Stomach (tissue), 9 donors: ENCODE results near the gene EYA3. TPM values are rescaled to one million over a fixed set of nuclear protein-coding genes. Genes with fewer than 3 reads are reported as not detected.

Experiments
- DNase-seq, 2 donors: peaks; one replicate each; pipeline versions ENCODE4 v3.0.0 to v3.0.0-alpha.2; 2013 to 2019
- H3K27ac ChIP-seq, 5 donors: fragments of 200-600 bp in 4 of 5; sonication (generic) in 4 of 5; one replicate each; pipeline ENCODE4 v1.5.1; 2013 to 2019; ENCODE audit warnings: mild to moderate bottlenecking in 1 of 5, moderate library complexity in 1 of 5
- H3K27me3 ChIP-seq, 3 donors: fragments of 200-600 bp; sonication (generic); one replicate each; pipeline ENCODE4 v1.5.1; 2017 to 2019; ENCODE audit warnings: mixed run types in 1 of 3
- H3K36me3 ChIP-seq, 4 donors: fragments of 200-600 bp; sonication (generic); 1 replicate in 3 of 4; 2 replicates in 1 of 4; pipeline ENCODE4 v1.5.1; 2016 to 2019
- H3K4me1 ChIP-seq, 4 donors: fragments of 200-600 bp; sonication (generic); one replicate each; pipeline ENCODE4 v1.5.1; 2016 to 2019
- H3K4me3 ChIP-seq, 4 donors: fragments of 200-600 bp; sonication (generic) in 3 of 4; one replicate each; pipeline ENCODE4 v1.5.1; 2016 to 2019; ENCODE audit warnings: mild to moderate bottlenecking in 1 of 4
- H3K9me3 ChIP-seq, 4 donors: fragments of 200-600 bp; sonication (generic); one replicate each; pipeline ENCODE4 v1.5.1; 2016 to 2019
- EP300 ChIP-seq: sonication (generic); formaldehyde crosslinking; IDR thresholded peaks from one replicate; pipeline ENCODE4 v1.6.1; 2017; ENCODE audit warnings: antibody characterized with exemption
- POLR2A ChIP-seq, 4 donors: fragments of 450-650 bp; IDR thresholded peaks; one replicate each; pipeline ENCODE4 v1.6.1; 2016; ENCODE audit warnings: antibody characterized with exemption in 4 of 4, control low read depth in 2 of 4, mild to moderate bottlenecking in 1 of 4, moderate library complexity in 1 of 4
- POLR2AphosphoS5 ChIP-seq, 3 donors: sonication (generic); formaldehyde crosslinking; IDR thresholded peaks; one replicate each; pipeline ENCODE4 v1.6.1; 2016; ENCODE audit warnings: antibody characterized with exemption in 3 of 3
- WGBS, 5 donors: extraction: QIAGEN DNeasy Blood & Tissue Kit in 3 of 5; methylation state at CpG; one replicate each; pipeline versions ENCODE4 v1.1.5 to v1.1.7; 2013 to 2018; 5-methylcytosine and 5-hydroxymethylcytosine counted together
- intact Hi-C: fragments of 100-400 bp; cut with DNase I; formaldehyde crosslinking; loops from one replicate; pipeline ENCODE4 v1.15.1; 2023; ENCODE audit warnings: low total_unique reads
- polyA plus RNA-seq, 3 donors: library from polyadenylated mRNA; stranded (reverse); fragments of 200-250 nt; gene quantifications; one replicate each; pipeline ENCODE4 v1.2.3, GENCODE V29; 2013
- total RNA-seq, 5 donors: library from RNA; depleted of rRNA; stranded (reverse); fragments of >200 nt; gene quantifications; one replicate each; pipeline versions ENCODE4 v1.1.0 to v1.2.3, GENCODE V29; 2014 to 2016
- TF ChIP-seq, protein P1 (sequence below), 7 experiments: fragments of 450-650 bp in 4 of 7; fragments of 200-600 bp in 3 of 7; sonication (generic) in 3 of 7; IDR thresholded peaks; one replicate each; pipeline ENCODE4 v1.5.1; 2016 to 2019; ENCODE audit warnings: antibody characterized with exemption in 7 of 7, control low read depth in 2 of 7, mild to moderate bottlenecking in 1 of 7
- donor health status: healthy with polysubstance abuse.
- donor health status: Bipolar disorder and iron deficiency.
- donor health status: healthy.

Gene EYA3
- total and polyA plus RNA-seq, 8 donors, result 2.9 to 38.2 (median 12.5) TPM

GRCh38 chr1:27994060-27994459 lies 94.3 kb downstream of the EYA3 start:
- DNase-seq, result no peak
- peaks cover 39 to 100% (median 100%) of the 10 kb centered on the region in 4 donors for H3K36me3 ChIP-seq
- H3K27me3 ChIP-seq, result no peaks in the 10 kb centered on the region
- intact Hi-C loops, result no loop called here
- H3K4me3 ChIP-seq, result no peak overlapping the region
- TF ChIP-seq POLR2AphosphoS5 (IDR thresholded peaks at IDR 0.05) (no peak), EP300 (no peak), POLR2A (IDR thresholded peaks at IDR 0.05) (no peak)
- TF ChIP-seq, protein P1, sequence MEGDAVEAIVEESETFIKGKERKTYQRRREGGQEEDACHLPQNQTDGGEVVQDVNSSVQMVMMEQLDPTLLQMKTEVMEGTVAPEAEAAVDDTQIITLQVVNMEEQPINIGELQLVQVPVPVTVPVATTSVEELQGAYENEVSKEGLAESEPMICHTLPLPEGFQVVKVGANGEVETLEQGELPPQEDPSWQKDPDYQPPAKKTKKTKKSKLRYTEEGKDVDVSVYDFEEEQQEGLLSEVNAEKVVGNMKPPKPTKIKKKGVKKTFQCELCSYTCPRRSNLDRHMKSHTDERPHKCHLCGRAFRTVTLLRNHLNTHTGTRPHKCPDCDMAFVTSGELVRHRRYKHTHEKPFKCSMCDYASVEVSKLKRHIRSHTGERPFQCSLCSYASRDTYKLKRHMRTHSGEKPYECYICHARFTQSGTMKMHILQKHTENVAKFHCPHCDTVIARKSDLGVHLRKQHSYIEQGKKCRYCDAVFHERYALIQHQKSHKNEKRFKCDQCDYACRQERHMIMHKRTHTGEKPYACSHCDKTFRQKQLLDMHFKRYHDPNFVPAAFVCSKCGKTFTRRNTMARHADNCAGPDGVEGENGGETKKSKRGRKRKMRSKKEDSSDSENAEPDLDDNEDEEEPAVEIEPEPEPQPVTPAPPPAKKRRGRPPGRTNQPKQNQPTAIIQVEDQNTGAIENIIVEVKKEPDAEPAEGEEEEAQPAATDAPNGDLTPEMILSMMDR (IDR thresholded peaks at IDR 0.05), result no peak
- H3K4me1 ChIP-seq, result peaks cover 0 to 10% (median 0%) of the 10 kb centered on the region in 4 donors
- H3K27ac ChIP-seq, result peak overlapping the region in 1 of 5 donors; percentile 50
- no peaks in the 10 kb centered on the region for H3K9me3 ChIP-seq
- WGBS, 5 donors, result 63 to 84% (median 68%) methylated on average over 1 of the region's 1 CpG

GRCh38 chr1:27993241-27993640 lies 95.2 kb downstream of the EYA3 start:
- intact Hi-C loops, result no loop called here
- Histone ChIP-seq H3K9me3 (no peaks in the 10 kb centered on the region), H3K36me3 (peaks cover 38 to 100% (median 100%) of the 10 kb centered on the region in 4 donors), H3K27me3 (no peaks in the 10 kb centered on the region), H3K4me1 (peaks cover 0 to 10% (median 0%) of the 10 kb centered on the region in 4 donors), H3K4me3 (no peak overlapping the region), H3K27ac (peak overlapping the region in 1 of 5 donors; percentile 50)
- DNase-seq, result no peak
- 57 to 80% (median 71%) methylated on average over 3 of the region's 3 CpGs for WGBS, 5 donors
- no peak for TF ChIP-seq POLR2A (IDR thresholded peaks at IDR 0.05)
- TF ChIP-seq POLR2AphosphoS5 (IDR thresholded peaks at IDR 0.05), result no peak
- TF ChIP-seq, protein P1 (IDR thresholded peaks at IDR 0.05), result no peak
- TF ChIP-seq EP300, result no peak

GRCh38 chr1:27992276-27992675 lies 96.1 kb downstream of the EYA3 start:
- peak in 1 of 2 donors; percentile 36 for DNase-seq

GRCh38 chr1:27990920-27991537 lies 97.4 kb downstream of the EYA3 start:
- no peak overlapping the region for H3K4me3 ChIP-seq
- 87 to 93% (median 90%) methylated on average over 3 of the region's 3 CpGs for WGBS, 5 donors
- DNase-seq, result no peak
- H3K9me3 ChIP-seq, result no peaks in the 10 kb centered on the region
- intact Hi-C loops, result no loop called here
- peaks cover 36 to 99% (median 97%) of the 10 kb centered on the region in 4 donors for H3K36me3 ChIP-seq
- no peak for TF ChIP-seq EP300
- TF ChIP-seq POLR2AphosphoS5 (IDR thresholded peaks at IDR 0.05), result no peak
- no peak for TF ChIP-seq POLR2A (IDR thresholded peaks at IDR 0.05)
- TF ChIP-seq, protein P1 (IDR thresholded peaks at IDR 0.05), result no peak
- H3K4me1 ChIP-seq, result peaks cover 0 to 10% (median 0%) of the 10 kb centered on the region in 4 donors
- H3K27me3 ChIP-seq, result no peaks in the 10 kb centered on the region
- H3K27ac ChIP-seq, result no peak overlapping the region

More at GRCh38 chr1:27992276-27992675, 96.1 kb downstream of the EYA3 start:
- Histone ChIP-seq H3K36me3 (peaks cover 39 to 100% (median 100%) of the 10 kb centered on the region in 4 donors), H3K27ac (peak overlapping the region in 1 of 5 donors; percentile 50), H3K4me3 (no peak overlapping the region), H3K27me3 (no peaks in the 10 kb centered on the region), H3K9me3 (no peaks in the 10 kb centered on the region), H3K4me1 (peaks cover 0 to 10% (median 0%) of the 10 kb centered on the region in 4 donors)
- 55 to 83% (median 75%) methylated on average over 6 of the region's 6 CpGs for WGBS, 5 donors
- no peak for TF ChIP-seq EP300
- TF ChIP-seq POLR2A (IDR thresholded peaks at IDR 0.05), result no peak
- no peak for TF ChIP-seq POLR2AphosphoS5 (IDR thresholded peaks at IDR 0.05)
- TF ChIP-seq, protein P1 (IDR thresholded peaks at IDR 0.05), result no peak
- intact Hi-C loops, result no loop called here
